ENCODE results near the gene FAF2. TPM values are rescaled to one million over a fixed set of nuclear protein-coding genes. Genes with fewer than 3 reads are reported as not detected.
A peak's percentile ranks its signal among the peaks of the same experiment; 100 is the strongest.
"Not testable (repeated sequence)": the region's sequence is repeated elsewhere in the genome, so short reads cannot be mapped to it uniquely, and the experiment has no call there.

FAF2 gene
- total RNA-seq: 10 to 100 TPM; 32.6 to 39.1 TPM
- long read RNA-seq, full-length matches to known transcripts: 23 of 49 reads
- long read RNA-seq, partial matches to known transcripts: 18 of 49 reads
- long read RNA-seq, other reads (novel, unspliced or antisense): 8 of 49 reads

DNA sequence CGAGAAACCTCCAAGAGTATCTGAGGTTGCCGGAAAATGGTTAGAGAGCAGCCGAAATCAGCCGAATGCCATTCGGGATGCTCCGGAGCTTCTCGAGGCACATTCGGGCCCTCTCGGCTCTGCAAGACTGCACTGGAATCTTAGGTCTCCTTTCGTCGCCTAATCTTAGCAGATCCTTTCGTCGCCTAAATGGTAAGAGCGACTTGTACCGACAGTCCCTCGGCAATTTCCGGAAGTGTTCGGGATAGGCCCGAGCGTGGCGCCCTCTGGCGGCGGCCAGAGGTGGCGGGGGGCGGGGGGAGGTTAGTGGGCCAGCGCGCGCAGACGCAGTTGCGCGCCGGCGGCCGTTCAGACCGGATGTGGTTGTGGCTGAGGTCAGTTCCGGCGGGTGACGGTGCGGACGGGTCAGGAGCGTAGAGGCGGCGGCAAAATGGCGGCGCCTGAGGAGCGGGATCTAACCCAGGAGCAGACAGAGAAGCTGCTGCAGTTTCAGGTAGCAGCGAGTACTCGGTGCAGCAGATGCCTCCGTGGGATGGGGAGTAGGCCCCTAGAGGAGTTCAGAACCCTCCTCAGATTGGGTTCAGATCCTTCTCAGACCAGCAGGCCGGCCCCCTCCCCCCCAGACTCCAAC, at the start of gene FAF2:
TSS of gene FAF2 (plus strand) at position 408 of the 631 bp plus-strand sequence. CDS start at position 431, 23 bp downstream.
- peak; percentile 94 to 96 for DNase-seq
- intact Hi-C loops (cut with DNase I, micrococcal nuclease): no loop called here
- ATAC-seq: peak; percentile 94

- DNase-seq: peak; percentile 85 to 93
These were observed 47.6 kb upstream of the FAF2 start for GRCh38 chr5:176400382-176401156.

GRCh38 chr5:176401281-176402205, 46.6 kb upstream of the FAF2 start:
- intact Hi-C loops (cut with DNase I, micrococcal nuclease): no loop called here
- no peak for ATAC-seq
- peak in 1 of 2 donors; percentile 8 for DNase-seq

More at GRCh38 chr5:176400382-176401156, 47.6 kb upstream of the FAF2 start:
- peak; percentile 69 for ATAC-seq
- intact Hi-C loops (cut with DNase I, micrococcal nuclease): no loop called here

DNA sequence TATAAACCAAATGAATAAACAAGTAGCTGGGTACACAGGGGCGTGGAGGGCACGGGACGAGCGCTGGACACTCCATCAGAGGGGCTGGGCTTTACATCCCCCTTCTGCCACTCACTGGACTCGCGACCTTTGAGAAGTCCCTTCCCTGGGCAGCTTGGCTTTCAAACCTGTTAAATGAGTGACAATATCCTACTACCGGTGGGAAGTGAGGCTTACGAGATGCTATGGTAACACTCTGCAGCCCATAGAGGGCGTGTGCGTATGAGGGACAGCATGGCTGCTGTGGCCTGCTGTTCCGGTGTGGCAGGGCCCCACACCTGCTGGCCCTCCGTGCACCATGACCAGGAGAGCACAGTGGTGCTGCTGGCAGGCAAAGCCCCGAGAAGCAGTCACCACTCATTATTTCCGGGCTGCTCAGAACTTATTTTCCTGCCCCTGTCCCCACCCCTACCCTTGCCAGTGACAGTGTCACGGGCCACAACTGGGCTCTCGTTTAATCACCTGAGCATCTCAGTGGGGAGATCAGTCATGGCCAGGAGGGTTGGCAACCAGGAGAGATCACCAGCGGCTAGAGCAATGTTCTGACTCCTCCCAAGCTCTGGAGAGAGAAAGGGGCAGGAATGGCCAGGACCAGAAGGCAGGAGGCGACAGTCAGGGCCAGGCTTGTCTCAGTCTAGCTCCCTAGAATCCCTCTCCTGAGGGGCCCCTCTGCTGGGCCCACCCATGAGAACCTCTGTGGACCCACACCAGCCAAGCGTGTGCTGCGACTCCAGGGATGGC, 42.3 kb upstream of the FAF2 start:
- DNase-seq: peak; percentile 61 to 62

GRCh38 chr5:176406436-176407052, 41.6 kb upstream of the FAF2 start:
- ATAC-seq (peak; percentile 3), DNase-seq (peak in 1 of 2 donors; percentile 39)
- intact Hi-C loops (cut with DNase I, micrococcal nuclease): no loop called here

More for the DNA sequence above, 42.3 kb upstream of the FAF2 start:
- peak; percentile 53 for ATAC-seq
- intact Hi-C loops (cut with DNase I, micrococcal nuclease): no loop called here

DNA sequence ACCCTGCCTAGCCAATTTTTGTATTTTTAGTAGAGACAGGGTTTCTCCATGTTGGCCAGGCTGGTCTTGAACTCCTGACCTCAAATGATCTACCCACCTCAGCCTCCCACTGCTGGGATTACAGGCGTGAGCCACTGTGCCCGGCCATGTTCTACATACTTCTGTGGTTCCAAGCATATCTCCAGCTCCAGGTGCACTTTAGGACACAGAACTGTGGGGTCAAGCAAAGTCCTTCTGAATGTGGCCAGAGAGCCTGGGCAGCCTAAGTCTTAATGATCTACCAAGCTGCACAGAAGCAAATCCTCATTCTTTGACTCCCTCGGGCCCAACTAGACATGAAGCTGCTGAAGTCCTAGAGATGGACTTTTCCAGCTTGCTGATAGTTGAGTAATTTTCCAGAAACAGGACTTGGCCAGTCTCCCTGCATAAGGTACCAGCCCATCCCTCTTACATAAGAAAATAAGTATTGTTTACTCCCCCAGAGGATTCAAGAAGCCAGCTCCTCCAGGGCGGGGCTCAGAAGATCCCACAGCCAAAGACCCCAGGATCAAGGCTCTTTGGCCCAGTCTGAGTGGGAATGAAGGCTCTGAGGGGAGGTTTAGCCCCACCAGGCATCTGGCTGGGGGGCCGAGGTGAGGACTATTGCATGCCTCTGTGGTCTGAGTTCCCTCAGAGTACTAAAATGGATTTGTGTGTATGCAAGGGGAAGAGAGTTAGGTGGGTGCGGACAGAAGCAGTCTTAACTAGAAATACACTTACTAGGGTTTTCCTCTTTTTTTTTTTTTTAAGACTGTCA, 40.5 kb upstream of the FAF2 start:
- ATAC-seq (no peak), DNase-seq (peak in 1 of 2 donors; percentile 2)
- intact Hi-C loops (cut with DNase I, micrococcal nuclease): no loop called here

GRCh38 chr5:176408252-176408573, 40.0 kb upstream of the FAF2 start:
- intact Hi-C loops (cut with DNase I, micrococcal nuclease); ATAC-seq: not testable (repeated sequence)
- DNase-seq: peak in 1 of 2 donors; percentile 2

- intact Hi-C loops (cut with DNase I, micrococcal nuclease): no loop called here
- no peak for DNase-seq
- ATAC-seq: no peak
These were observed 39.6 kb upstream of the FAF2 start for GRCh38 chr5:176408590-176408989.

DNA sequence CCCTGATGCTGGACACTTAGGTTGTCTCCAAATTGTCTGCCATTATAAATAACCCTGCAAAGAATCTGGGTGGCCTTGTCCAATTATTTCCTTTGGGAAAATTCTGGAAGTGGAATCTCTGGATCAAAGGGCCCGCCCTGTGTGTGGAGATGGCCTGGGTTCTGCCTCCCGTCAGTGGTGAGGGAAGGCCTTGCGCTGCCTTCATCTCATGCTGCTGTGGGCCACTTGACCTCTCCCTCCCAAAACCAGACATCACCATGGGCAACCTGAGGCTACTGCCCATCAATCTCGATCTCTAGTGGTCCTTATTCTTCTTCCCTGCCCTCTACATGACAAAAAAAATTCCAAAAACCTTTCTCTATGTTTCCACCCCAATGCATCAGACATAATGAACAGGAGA, 38.4 kb upstream of the FAF2 start:
- no peak for ATAC-seq
- intact Hi-C loops (cut with DNase I, micrococcal nuclease): loop anchor here in 1 of 2 donors (10.0 kb wide), 1 partner anchor 235 kb away; the partner anchor contains the start of gene TSPAN17

DNA sequence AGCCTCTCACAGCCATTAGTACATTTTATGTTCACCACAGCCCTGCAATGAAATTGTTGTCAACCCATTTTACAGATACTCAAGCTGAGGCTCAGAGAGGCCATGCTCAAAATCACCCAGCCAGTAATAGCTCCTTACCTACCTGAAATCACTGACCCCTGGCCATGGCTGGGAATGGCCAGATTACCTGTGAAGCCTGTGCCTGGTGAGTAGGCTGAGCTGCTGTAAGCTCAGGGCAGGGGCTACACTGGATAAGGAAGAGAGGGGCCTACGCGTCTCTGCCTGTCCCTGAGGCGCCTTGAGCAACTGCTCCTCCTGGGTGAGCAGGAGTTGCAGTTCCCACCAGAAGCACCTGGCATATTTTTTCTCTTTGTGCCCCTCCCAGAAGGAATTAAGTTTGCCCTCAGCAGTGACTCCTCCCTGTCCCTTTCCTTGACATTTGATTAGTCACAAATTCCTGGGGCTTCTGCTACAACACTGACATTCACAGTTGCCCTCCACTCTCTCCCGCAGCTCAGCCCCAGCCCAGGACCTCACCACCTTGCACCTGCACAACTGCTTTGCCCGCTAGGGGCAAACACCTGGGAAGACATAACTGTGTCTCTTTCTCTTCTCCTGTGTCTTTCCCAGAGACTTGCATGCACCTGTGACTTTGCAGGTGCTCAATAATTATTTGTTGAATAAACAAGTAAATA, 37.6 kb upstream of the FAF2 start:
- intact Hi-C loops (cut with DNase I, micrococcal nuclease): loop anchor here in 1 of 2 donors (10.0 kb wide), 1 partner anchor 234 kb away; the partner anchor contains the start of gene TSPAN17
- ATAC-seq (no peak), DNase-seq (no peak)

More for the DNA sequence above, 38.4 kb upstream of the FAF2 start:
- DNase-seq: no peak

- ATAC-seq (no peak), DNase-seq (no peak)
- intact Hi-C loops (cut with DNase I, micrococcal nuclease): loop anchor here in 1 of 2 donors (10.0 kb wide), 1 partner anchor 232 kb away; the partner anchor contains the start of gene TSPAN17
These were observed 35.5 kb upstream of the FAF2 start for GRCh38 chr5:176412517-176413254.

GRCh38 chr5:176413255-176413565, 35.0 kb upstream of the FAF2 start:
- intact Hi-C loops (cut with DNase I, micrococcal nuclease): loop anchor here in 1 of 2 donors (10.0 kb wide), 1 partner anchor 232 kb away; the partner anchor contains the start of gene TSPAN17
- DNase-seq (no peak), ATAC-seq (no peak)

DNA sequence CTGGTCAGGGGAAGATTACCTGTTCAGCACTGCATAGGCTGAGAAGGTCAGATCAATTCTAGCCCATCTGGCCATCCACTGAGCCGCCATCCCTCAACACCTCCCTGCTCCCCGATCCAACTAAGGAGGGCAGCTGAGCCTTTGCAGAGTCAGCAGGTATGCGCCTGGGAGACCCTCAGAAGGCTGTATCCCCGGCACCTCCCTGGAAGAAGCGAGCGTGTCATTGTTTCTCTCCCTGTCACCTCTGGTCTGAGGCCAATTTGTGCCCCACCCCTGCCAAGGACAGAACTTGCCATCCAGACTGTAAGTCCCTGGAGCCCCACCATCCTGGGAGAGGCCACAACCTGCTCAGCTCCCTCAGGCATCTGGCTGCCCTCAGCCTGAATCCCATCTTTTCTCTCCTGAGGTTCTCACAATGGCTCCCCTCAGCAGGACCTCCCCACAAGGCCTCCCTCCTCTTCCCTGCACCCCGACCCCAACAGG, 34.4 kb upstream of the FAF2 start:
- intact Hi-C loops (cut with DNase I, micrococcal nuclease): loop anchor here in 1 of 2 donors (10.0 kb wide), 1 partner anchor 231 kb away; the partner anchor contains the start of gene TSPAN17
- DNase-seq (no peak), ATAC-seq (no peak)

- ATAC-seq: no peak
- intact Hi-C loops (cut with DNase I, micrococcal nuclease): loop anchor here in 1 of 2 donors (10.0 kb wide), 1 partner anchor 230 kb away; the partner anchor contains the start of gene TSPAN17
- DNase-seq: no peak
These were observed 33.5 kb upstream of the FAF2 start for GRCh38 chr5:176414704-176415103.

DNA sequence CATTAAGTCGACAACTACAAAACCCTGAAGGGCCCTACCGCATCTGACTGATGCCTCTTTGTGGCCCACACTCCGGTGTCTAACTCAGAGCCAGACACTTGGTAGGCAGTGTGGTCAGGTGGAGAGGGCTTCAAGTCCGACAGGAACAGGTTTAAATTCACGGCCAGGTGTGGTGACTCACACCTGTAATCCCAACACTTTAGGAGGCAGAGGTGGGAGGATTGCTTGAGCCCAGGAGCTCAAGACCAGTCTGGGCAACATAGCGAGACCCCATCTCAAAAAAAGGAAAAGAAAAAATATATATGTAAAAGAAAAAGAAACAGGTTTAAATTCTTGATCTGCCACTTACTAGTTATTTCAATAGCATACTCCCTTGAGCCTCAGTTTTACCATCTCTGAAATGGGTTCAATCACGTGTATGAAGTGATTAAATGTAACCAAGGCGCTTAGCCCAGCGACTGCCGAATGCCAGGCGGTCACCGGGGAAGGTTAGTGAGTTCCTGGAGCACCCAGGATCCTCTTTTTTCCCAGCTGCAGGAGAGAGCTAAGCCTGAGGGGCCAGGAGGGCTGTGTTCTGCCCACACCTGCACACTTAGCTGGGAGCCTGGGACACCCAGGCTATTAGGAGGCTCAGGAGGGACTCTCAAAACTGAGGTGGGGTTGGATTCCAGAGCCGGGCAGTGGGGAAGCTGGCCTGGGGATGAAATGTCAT, 32.8 kb upstream of the FAF2 start:
- DNase-seq (no peak), ATAC-seq (peak; percentile 11)
- intact Hi-C loops (cut with DNase I, micrococcal nuclease): loop anchor here in 1 of 2 donors (10.0 kb wide), 1 partner anchor 229 kb away; the partner anchor contains the start of gene TSPAN17
